Loucy (cell line): ENCODE measurements around the gene BZW2.

Source experiments
- EZH2phosphoT487 ChIP-seq: fragments of 200-600 bp; IDR thresholded peaks from 2 replicates; pipeline ENCODE4 v1.6.1; 2018; ENCODE audit warnings: antibody characterized with exemption, mild to moderate bottlenecking, moderate library complexity, borderline replicate concordance
- TF ChIP-seq, protein P1 (sequence below): fragments of 200-600 bp; sonication (generic); conservative IDR thresholded peaks from 2 replicates; pipeline ENCODE4 v1.5.1; 2014; ENCODE audit warnings: mild to moderate bottlenecking, antibody characterized with exemption, low read length

DNA sequence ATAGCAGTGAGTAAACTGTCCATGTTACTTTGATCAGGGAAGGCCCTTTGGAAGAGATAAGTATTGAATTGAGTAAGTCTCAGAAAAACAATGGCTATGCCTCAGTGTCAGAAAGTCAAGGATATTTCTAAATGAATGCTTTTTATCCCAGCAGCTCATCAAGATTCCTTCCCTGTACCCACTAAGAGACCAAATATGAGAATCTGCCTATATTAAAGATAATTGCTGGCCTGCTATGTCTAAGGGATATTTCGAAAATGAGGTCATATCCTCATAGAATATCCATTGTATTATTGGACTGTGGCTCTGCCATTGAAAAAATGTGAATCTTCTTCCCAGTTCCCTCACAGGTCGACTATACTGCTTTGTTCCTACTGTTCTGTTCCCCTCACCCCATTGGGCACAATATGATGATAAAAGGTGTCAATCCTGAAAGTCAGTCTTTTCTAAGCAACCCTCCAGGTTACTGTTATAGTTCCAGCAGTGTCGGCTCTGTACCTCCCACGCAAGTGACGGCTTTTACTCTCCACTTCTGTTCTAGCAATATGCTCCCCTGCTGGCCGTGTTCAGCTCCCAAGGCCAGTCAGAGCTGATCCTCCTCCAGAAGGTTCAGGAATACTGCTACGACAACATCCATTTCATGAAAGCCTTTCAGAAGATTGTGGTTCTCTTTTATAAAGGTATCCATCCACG is 51.7 kb downstream of the BZW2 start:
- no peak for TF ChIP-seq EZH2phosphoT487
- TF ChIP-seq, protein P1, sequence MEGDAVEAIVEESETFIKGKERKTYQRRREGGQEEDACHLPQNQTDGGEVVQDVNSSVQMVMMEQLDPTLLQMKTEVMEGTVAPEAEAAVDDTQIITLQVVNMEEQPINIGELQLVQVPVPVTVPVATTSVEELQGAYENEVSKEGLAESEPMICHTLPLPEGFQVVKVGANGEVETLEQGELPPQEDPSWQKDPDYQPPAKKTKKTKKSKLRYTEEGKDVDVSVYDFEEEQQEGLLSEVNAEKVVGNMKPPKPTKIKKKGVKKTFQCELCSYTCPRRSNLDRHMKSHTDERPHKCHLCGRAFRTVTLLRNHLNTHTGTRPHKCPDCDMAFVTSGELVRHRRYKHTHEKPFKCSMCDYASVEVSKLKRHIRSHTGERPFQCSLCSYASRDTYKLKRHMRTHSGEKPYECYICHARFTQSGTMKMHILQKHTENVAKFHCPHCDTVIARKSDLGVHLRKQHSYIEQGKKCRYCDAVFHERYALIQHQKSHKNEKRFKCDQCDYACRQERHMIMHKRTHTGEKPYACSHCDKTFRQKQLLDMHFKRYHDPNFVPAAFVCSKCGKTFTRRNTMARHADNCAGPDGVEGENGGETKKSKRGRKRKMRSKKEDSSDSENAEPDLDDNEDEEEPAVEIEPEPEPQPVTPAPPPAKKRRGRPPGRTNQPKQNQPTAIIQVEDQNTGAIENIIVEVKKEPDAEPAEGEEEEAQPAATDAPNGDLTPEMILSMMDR, result no peak
